GM19193 (cell line): ENCODE results near the gene MANEA.

Experiments
- POLR2A ChIP-seq: IDR thresholded peaks from 4 replicates; pipeline ENCODE4 v1.6.1; 2011; ENCODE audit not compliant: insufficient read depth, insufficient read length; ENCODE audit errors: extremely low read depth

MANEA gene, protein sequence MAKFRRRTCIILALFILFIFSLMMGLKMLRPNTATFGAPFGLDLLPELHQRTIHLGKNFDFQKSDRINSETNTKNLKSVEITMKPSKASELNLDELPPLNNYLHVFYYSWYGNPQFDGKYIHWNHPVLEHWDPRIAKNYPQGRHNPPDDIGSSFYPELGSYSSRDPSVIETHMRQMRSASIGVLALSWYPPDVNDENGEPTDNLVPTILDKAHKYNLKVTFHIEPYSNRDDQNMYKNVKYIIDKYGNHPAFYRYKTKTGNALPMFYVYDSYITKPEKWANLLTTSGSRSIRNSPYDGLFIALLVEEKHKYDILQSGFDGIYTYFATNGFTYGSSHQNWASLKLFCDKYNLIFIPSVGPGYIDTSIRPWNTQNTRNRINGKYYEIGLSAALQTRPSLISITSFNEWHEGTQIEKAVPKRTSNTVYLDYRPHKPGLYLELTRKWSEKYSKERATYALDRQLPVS

DNA sequence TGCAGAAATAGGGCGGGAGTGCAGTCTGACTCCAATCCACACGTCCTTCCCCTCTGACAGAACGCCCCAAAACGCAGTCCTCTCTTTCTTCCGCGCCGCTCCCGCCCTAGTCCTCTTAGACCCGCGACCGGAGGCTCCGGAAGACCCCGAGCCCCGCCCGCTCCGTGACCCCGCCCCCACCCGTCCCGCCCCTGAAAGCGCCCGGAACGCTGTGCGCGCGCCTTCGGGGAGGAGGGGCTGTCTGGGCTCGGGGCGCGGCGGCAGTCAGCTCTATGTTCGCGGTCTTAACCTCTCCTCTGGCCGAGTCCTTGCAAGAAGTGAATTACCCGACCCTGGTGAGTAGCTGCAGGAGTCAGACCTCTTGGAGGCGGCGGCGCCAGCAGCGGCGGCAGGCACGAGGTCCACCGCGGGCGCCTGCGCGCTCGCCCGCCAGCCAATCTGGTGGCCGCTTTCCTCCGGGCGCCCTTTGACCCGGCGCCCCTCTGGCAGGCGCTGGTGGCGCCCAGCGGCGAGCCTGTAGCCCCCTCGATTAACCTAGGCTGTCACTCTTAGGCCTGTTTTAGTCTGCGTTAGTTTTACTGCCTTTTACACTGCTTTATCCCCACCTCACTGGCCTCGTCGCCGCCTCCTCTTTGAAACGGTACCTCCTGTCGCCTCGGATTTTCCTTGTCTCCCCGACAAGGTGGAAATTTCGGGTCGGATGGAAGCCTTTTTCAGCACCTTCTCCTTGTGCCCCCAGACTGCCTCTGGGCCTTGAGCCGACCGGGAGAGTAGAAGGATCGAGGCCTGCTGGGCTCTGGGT, at the start of gene MANEA:
Gene MANEA (plus strand): TSS at position 232 of the 802 bp plus-strand sequence. CDS start 8,905 bp downstream, outside the sequence.
- TF ChIP-seq POLR2A: peak; percentile 79

DNA sequence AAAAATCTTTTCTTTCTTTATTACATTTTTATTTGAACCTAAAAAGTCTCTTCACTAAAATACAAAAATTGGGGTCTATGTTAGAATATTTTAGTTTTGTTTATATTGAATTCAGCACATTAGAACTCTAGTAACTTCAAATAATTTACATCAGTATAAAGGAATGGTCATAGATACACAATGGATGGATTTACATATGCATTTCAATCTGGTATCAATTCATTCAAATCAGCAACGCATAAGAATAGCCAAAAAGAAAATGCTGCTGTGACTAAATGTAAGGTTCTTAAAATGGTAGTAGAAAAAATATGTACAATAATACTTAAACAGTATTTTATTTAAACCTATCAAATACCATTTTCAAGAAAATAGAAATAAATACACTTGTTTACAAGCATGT, 47.6 kb upstream of the MANEA start:
- TF ChIP-seq POLR2A: no peak

DNA sequence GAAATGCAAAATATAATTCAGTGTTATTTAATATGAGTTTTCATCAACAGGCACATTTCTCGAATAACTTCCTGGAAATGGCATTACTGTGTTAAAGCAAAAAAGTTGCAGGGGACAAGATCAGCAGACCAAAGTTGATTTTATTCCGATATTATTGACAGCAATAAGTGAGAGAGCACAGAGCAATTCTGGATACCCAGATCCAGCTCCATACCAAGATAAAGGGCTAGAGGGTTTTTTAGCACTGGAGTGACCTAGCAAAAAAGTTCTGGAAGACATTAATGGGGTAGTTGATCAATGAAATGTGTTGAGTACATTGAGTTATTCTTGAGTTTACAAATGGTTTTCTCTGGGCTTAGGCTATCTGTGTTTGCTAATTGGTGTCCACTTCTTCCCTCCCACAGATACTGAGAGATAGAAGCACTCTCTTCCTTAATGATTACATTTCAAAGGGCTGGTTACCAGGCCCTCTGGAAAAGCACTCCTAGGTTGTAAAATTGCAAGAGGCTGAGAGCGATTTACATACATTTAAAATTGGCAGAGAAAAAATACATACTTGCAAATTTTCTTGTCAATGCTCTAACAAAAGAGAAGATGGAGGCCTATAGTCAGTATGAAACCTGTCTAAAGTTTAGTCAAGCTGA, 47.0 kb upstream of the MANEA start:
- no peak for TF ChIP-seq POLR2A

DNA sequence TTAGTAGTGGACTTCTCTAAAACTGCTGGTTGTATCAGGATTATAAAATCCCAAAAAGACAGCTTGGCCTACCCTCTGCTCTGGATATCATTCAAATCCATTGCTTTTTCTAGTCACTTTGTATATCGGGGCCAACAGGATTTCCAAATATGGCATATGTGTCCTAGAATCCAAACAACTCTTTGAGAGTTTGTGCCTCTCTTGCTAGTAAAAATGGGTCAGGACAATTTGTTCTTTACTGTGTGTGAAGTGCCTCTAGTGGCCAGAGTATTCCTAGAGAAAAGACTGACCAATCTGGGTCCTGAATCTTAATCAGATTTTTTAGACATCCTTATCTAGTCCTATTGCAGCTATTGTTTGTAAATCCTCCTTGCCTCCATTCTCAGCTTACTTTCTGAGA, 33.5 kb upstream of the MANEA start:
- TF ChIP-seq POLR2A: no peak

DNA sequence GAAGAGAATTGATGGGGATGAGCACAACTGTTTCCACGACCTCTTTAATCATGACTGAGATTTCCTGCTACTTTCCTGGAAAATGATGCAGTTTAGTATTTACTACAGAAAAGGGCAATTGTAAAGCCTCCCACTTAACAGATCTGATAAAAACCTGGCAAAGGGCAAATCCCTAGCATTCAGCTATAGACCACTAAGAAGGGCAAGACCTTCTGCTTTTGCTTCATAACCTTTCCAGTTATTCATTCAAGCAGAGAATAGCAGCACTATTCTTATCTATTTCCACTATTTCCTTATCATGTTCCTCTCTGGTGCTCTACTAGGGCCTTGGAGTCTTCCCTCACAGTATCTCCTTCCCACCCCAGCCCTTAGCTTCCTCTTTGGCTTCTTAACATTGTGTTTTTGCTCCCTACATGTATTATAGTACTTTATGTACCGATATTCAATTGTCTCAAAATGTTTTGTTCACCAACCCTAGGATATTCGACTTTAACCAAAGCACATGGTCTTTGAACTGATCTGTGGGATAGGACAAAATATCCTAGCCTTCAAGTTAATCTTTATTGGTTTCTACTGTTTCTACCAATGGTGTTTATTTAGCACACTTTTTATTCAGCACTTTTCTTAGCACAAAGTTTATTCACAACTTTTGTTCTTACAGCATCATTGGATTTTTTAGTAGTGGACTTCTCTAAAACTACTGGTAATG, 32.7 kb upstream of the MANEA start:
- TF ChIP-seq POLR2A: no peak

DNA sequence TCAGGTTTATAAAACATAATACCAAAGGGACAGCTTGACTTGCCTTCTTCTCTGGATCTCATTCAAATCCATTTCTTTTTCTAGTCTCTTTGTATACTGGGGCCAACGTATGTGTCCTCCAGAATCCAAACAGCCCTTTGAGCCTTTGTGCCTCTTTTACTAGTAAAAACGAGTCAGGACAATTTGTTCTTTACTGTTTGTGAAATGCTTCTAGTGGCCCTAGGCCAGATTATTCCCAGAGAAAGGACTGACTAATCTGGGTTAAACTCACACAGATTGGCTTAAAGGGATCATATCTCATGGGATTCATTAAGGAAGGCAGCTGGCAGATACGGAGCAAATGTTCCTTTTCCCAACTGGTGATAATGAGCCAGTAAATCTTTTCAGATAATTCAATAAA, 32.1 kb upstream of the MANEA start:
- no peak for TF ChIP-seq POLR2A

DNA sequence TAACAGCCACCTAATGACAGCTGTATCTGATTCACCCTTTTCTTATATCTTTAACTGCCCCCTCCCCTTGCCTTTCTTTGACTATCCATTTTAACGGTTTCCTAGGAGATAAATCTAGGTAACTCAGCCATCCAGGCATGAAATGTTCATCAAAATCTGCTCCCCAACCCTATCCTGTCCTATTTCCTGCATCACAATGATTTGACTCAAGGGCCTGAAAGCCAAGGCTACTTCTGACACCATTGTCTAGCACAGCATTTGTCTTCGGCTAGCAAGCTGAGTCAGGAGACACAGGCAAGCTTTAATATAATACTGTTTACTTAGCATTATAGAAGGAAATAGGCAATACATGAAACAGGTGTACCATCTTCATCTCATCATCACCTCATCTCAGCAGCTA, 31.6 kb upstream of the MANEA start:
- TF ChIP-seq POLR2A: no peak

DNA sequence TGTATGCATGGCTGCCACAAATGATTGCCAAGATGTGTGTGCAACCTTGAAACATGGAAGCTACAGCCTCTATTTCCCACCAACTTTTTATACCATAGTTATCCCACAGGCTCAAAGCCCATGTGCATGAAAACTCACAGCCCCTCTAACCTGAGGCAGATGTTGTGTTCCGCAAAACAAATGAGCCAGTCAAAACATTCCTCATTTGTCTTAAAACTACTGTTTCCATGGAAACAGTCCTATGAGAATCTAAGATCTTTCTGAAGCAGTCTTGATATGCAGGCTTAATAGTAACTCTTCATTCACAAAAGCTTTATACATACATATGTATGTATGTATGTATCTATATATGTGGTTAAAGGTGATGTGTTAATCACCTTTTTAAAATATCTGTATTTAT, 31.2 kb upstream of the MANEA start:
- TF ChIP-seq POLR2A: no peak

DNA sequence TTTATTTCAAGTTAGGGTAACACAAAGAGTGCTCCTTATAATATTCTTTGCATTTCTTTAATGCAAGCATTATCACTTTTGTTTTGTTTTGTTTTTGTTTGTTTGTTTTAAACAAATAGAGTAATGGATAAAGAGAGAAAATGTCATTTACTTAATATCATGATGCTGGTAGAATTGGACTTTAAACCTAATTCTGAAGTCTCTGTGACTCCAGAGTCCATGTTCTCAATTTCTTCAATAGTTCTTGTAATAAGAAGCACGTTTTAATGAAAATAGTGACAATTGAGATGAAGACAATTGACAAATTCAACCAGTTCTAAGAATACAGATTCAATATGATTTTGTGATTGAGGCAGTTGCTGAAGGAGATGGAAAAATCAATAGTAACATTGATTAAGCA, 30.3 kb upstream of the MANEA start:
- no peak for TF ChIP-seq POLR2A

DNA sequence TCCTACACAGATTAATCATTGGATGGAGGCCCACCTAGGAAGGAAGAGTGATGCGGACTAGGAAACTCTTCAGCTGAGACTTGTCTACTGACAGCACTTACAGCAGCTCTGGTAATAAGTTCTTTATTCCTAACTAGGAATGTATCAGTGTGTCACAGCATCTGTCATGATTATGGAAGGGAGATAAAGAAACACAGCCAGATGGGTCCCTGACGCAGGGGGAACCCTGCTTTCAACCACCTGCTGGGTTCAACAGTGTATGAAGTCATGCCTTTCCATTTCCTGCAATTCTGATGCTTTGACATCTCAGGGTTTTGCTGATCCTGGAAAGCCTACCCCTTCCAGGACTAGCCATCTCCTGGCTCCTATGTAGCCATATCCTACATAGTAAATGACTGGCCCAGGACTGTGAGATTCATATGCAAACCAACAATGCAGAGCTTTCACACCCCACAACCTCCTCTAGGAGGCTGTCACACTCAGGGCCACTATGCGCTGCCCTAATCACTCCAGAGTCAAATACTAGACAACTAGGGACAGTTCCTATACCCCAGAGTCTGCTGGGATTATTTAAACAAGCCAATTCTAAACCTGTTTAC, 29.0 kb upstream of the MANEA start:
- TF ChIP-seq POLR2A: no peak

DNA sequence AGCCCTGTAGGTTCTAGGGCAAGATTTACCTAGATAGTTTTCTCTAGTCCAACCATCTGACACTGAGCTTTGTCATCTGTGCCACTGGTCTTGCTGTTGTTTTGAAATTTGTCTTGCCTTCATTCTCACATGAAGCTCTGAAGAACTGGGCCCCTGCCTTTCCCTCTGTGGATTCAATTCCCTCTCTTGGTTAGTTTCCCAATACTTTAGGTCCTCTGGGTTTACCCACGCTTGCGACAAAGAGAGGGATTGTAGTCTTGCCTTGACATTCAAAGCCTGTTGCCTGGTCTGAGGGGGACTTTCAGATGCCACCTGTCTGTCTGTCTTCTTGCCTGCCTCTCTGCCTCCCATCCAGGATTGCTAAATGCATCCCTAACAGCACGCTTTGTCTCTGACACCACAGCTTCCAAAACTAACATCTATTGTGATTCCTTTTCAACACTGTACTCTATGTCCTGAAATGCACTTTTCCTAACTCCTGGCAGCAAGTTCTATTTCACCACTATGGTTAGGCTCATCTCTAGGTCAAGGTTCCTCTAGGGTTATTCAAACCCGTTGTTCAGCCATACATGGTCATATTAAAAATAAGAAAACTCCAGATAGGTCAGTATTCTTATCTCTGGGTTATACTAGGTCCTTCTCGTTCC, 25.5 kb upstream of the MANEA start:
- TF ChIP-seq POLR2A: no peak

DNA sequence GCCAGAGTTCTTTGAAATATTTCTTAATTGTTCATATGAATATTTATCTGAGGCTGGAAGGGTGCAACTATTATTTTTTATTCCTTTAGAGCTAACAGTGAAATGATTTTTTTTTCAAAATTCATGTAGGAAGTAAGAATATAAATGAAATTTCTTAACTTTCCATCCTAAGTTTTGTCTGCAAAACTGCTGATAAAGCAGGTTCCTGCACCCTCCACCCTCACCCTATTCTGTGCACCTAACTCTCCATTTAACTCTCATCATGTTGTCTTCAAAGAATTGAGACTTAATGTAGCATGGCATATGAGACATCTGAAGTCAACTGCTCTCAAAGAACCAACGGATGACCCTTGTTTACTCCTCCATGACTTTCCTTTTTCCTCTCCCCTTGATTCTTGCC, 23.5 kb upstream of the MANEA start:
- no peak for TF ChIP-seq POLR2A

DNA sequence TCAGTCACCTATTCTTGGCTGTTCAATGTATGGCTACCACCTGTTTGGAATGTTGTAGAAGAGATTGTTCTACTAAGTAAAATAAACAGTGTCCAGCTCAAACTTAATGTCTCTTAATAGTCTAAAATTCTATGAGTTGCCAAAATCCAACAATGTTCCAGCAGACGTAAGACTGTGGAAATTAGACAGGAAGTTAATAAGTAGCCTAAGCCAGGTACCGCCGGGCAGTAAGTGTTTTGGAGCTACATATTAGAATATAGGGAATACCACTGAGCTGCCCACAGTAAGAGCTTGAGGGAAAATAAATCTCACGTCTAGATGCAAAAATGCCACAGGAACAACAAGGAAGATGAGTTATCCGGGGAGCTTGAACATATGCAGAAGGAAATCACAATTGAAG, 7.8 kb upstream of the MANEA start:
- TF ChIP-seq POLR2A: no peak

DNA sequence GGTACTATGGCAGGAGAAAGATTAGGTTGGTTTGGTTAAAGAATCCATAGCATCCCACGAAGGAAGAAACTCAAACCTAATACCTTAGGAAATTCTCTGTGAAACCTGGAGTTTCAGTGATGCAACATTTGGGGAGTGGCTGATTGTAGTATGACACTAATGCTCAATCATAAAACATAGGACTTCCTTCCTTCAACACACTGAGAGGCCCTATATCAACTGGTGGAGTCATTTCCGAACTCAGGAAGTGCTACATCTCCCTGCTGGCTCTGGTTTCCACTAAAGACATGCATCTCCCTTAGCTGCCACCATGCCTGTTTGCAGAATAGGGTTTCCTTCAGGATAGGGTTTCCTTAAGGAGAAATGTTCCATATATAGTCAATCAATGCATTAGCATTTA, 5.2 kb upstream of the MANEA start:
- no peak for TF ChIP-seq POLR2A
